ENCODE measurements around the gene TES.
A peak's percentile ranks its signal among the peaks of the same experiment; 100 is the strongest.

Gene TES

DNA sequence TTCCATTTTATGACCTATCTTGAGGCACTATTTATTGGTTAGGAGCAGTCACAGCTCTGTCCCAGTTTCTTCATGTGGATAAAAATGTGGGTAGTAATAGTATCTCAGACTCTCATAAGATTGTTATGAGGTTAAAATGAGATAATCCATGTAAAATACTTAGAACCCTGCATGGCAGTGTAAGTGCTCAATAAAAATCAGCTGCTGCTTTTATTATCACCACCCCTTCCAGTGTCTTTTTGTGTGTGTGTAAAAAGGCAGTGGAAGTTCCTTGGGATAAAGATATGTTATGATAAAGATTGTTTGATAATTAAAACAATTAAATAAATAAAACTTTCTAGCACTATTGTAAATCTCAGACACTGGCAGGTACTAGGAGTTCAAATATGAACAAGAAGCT is 15.5 kb downstream of the TES start:
- no peak overlapping the region for H3K27ac ChIP-seq (ENCODE audit: low read length)
- H3K9ac ChIP-seq (ENCODE audit: low read length), result no peak overlapping the region

GRCh38 chr7:116226664-116227063 is 16.3 kb downstream of the TES start:
- no peak overlapping the region for H3K4me3 ChIP-seq (ENCODE audit: low read length)
- H3K27ac ChIP-seq (ENCODE audit: low read length), result no peak overlapping the region
- H3K36me3 ChIP-seq (ENCODE audit: control insufficient read depth, low read depth, low read length), result no peaks in the 10 kb centered on the region
- H3K4me1 ChIP-seq (ENCODE audit: control insufficient read depth, low read depth, low read length), result peaks cover 7% of the 10 kb centered on the region
- H3K9me3 ChIP-seq (ENCODE audit: control insufficient read depth, low read depth, low read length), result no peaks in the 10 kb centered on the region
- no peak overlapping the region for H3K9ac ChIP-seq (ENCODE audit: low read length)
- no peaks in the 10 kb centered on the region for H3K27me3 ChIP-seq (ENCODE audit: control insufficient read depth, insufficient read depth, low read length)

More for the DNA sequence above, 15.5 kb downstream of the TES start:
- Histone ChIP-seq H3K27me3 (ENCODE audit: control insufficient read depth, insufficient read depth, low read length) (no peaks in the 10 kb centered on the region), H3K36me3 (ENCODE audit: control insufficient read depth, low read depth, low read length) (no peaks in the 10 kb centered on the region), H3K9me3 (ENCODE audit: control insufficient read depth, low read depth, low read length) (no peaks in the 10 kb centered on the region), H3K4me3 (ENCODE audit: low read length) (no peak overlapping the region), H3K4me1 (ENCODE audit: control insufficient read depth, low read depth, low read length) (peaks cover 6% of the 10 kb centered on the region)

GRCh38 chr7:116227678-116228239 is 17.4 kb downstream of the TES start:
- H3K27me3 ChIP-seq (ENCODE audit: control insufficient read depth, insufficient read depth, low read length), result no peaks in the 10 kb centered on the region
- H3K27ac ChIP-seq (ENCODE audit: low read length), result no peak overlapping the region
- peaks cover 15% of the 10 kb centered on the region for H3K4me1 ChIP-seq (ENCODE audit: control insufficient read depth, low read depth, low read length)
- H3K36me3 ChIP-seq (ENCODE audit: control insufficient read depth, low read depth, low read length), result no peaks in the 10 kb centered on the region
- no peak overlapping the region for H3K9ac ChIP-seq (ENCODE audit: low read length)
- H3K4me3 ChIP-seq (ENCODE audit: low read length), result no peak overlapping the region
- H3K9me3 ChIP-seq (ENCODE audit: control insufficient read depth, low read depth, low read length), result no peaks in the 10 kb centered on the region

DNA sequence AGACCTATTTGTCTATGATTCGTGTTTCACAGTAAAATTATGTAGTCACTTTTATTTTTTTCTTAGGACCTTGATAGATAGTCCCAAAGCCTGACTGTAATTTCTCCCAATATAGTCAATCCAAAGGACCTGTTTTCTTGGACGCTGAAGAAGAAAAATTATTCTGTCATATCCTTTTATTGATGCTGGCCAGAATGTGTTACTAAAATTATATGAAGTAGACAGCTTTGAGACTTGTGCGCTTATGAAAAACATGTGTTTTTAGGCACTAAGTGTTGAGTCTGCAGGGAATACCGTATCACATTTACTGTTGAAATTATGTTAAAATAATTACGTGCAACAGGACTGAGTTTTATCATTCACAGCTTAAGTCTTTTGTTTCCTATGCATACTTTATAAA is 17.9 kb downstream of the TES start:
- no peaks in the 10 kb centered on the region for H3K36me3 ChIP-seq (ENCODE audit: control insufficient read depth, low read depth, low read length)
- no peaks in the 10 kb centered on the region for H3K27me3 ChIP-seq (ENCODE audit: control insufficient read depth, insufficient read depth, low read length)
- peaks cover 15% of the 10 kb centered on the region for H3K4me1 ChIP-seq (ENCODE audit: control insufficient read depth, low read depth, low read length)
- no peaks in the 10 kb centered on the region for H3K9me3 ChIP-seq (ENCODE audit: control insufficient read depth, low read depth, low read length)
- no peak overlapping the region for H3K4me3 ChIP-seq (ENCODE audit: low read length)
- no peak overlapping the region for H3K9ac ChIP-seq (ENCODE audit: low read length)
- H3K27ac ChIP-seq (ENCODE audit: low read length), result no peak overlapping the region

GRCh38 chr7:116229366-116229765 is 19.0 kb downstream of the TES start:
- peaks cover 15% of the 10 kb centered on the region for H3K4me1 ChIP-seq (ENCODE audit: control insufficient read depth, low read depth, low read length)
- no peaks in the 10 kb centered on the region for H3K36me3 ChIP-seq (ENCODE audit: control insufficient read depth, low read depth, low read length)
- no peaks in the 10 kb centered on the region for H3K9me3 ChIP-seq (ENCODE audit: control insufficient read depth, low read depth, low read length)
- no peaks in the 10 kb centered on the region for H3K27me3 ChIP-seq (ENCODE audit: control insufficient read depth, insufficient read depth, low read length)
- no peak overlapping the region for H3K9ac ChIP-seq (ENCODE audit: low read length)
- no peak overlapping the region for H3K4me3 ChIP-seq (ENCODE audit: low read length)
- no peak overlapping the region for H3K27ac ChIP-seq (ENCODE audit: low read length)

GRCh38 chr7:116230191-116231005 is 20.1 kb downstream of the TES start:
- H3K27ac ChIP-seq (ENCODE audit: low read length), result no peak overlapping the region
- H3K4me1 ChIP-seq (ENCODE audit: control insufficient read depth, low read depth, low read length), result peaks cover 15% of the 10 kb centered on the region
- no peak overlapping the region for H3K9ac ChIP-seq (ENCODE audit: low read length)
- H3K36me3 ChIP-seq (ENCODE audit: control insufficient read depth, low read depth, low read length), result no peaks in the 10 kb centered on the region
- no peaks in the 10 kb centered on the region for H3K27me3 ChIP-seq (ENCODE audit: control insufficient read depth, insufficient read depth, low read length)
- no peak overlapping the region for H3K4me3 ChIP-seq (ENCODE audit: low read length)
- no peaks in the 10 kb centered on the region for H3K9me3 ChIP-seq (ENCODE audit: control insufficient read depth, low read depth, low read length)

GRCh38 chr7:116231543-116231942 is 21.2 kb downstream of the TES start:
- H3K9me3 ChIP-seq (ENCODE audit: control insufficient read depth, low read depth, low read length), result no peaks in the 10 kb centered on the region
- H3K27me3 ChIP-seq (ENCODE audit: control insufficient read depth, insufficient read depth, low read length), result no peaks in the 10 kb centered on the region
- no peaks in the 10 kb centered on the region for H3K36me3 ChIP-seq (ENCODE audit: control insufficient read depth, low read depth, low read length)
- no peak overlapping the region for H3K4me3 ChIP-seq (ENCODE audit: low read length)
- H3K9ac ChIP-seq (ENCODE audit: low read length), result no peak overlapping the region
- H3K27ac ChIP-seq (ENCODE audit: low read length), result no peak overlapping the region
- peaks cover 15% of the 10 kb centered on the region for H3K4me1 ChIP-seq (ENCODE audit: control insufficient read depth, low read depth, low read length)

DNA sequence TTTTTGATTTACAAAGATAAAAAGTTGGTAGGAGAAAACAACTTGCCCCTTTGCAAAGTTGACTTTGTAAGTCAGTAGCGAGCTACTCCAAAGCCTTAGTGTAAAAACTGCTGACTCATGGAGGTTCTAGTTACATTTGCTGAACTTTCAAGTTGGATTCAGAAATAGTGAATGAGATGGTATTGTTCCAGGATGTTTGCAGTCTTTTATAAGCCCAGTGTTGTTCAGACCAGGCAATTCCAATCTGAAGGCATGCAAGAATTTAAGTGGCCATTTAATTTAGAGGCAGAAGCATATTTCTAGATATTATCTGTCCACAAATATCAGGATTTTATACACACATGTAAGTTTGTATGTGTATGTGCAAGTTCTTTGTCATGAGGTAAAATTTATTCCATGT is 21.6 kb downstream of the TES start:
- Histone ChIP-seq H3K9me3 (ENCODE audit: control insufficient read depth, low read depth, low read length) (no peaks in the 10 kb centered on the region), H3K36me3 (ENCODE audit: control insufficient read depth, low read depth, low read length) (no peaks in the 10 kb centered on the region), H3K9ac (ENCODE audit: low read length) (no peak overlapping the region), H3K27ac (ENCODE audit: low read length) (peak overlapping the region; percentile 31), H3K27me3 (ENCODE audit: control insufficient read depth, insufficient read depth, low read length) (no peaks in the 10 kb centered on the region), H3K4me3 (ENCODE audit: low read length) (no peak overlapping the region), H3K4me1 (ENCODE audit: control insufficient read depth, low read depth, low read length) (peaks cover 15% of the 10 kb centered on the region)

- Histone ChIP-seq H3K4me1 (ENCODE audit: control insufficient read depth, low read depth, low read length) (peaks cover 15% of the 10 kb centered on the region), H3K27ac (ENCODE audit: low read length) (peak overlapping the region; percentile 31), H3K27me3 (ENCODE audit: control insufficient read depth, insufficient read depth, low read length) (no peaks in the 10 kb centered on the region), H3K36me3 (ENCODE audit: control insufficient read depth, low read depth, low read length) (no peaks in the 10 kb centered on the region), H3K9ac (ENCODE audit: low read length) (no peak overlapping the region), H3K9me3 (ENCODE audit: control insufficient read depth, low read depth, low read length) (no peaks in the 10 kb centered on the region), H3K4me3 (ENCODE audit: low read length) (no peak overlapping the region)
Measured at GRCh38 chr7:116232350-116232749, 22.0 kb downstream of the TES start.

GRCh38 chr7:116232920-116233319 is 22.6 kb downstream of the TES start:
- H3K9ac ChIP-seq (ENCODE audit: low read length), result no peak overlapping the region
- no peak overlapping the region for H3K27ac ChIP-seq (ENCODE audit: low read length)
- no peaks in the 10 kb centered on the region for H3K36me3 ChIP-seq (ENCODE audit: control insufficient read depth, low read depth, low read length)
- peaks cover 15% of the 10 kb centered on the region for H3K4me1 ChIP-seq (ENCODE audit: control insufficient read depth, low read depth, low read length)
- H3K27me3 ChIP-seq (ENCODE audit: control insufficient read depth, insufficient read depth, low read length), result no peaks in the 10 kb centered on the region
- H3K9me3 ChIP-seq (ENCODE audit: control insufficient read depth, low read depth, low read length), result no peaks in the 10 kb centered on the region
- no peak overlapping the region for H3K4me3 ChIP-seq (ENCODE audit: low read length)

GRCh38 chr7:116234517-116235200 is 24.3 kb downstream of the TES start:
- H3K4me1 ChIP-seq (ENCODE audit: control insufficient read depth, low read depth, low read length), result peaks cover 15% of the 10 kb centered on the region
- H3K27ac ChIP-seq (ENCODE audit: low read length), result no peak overlapping the region
- no peak overlapping the region for H3K9ac ChIP-seq (ENCODE audit: low read length)

More at GRCh38 chr7:116234517-116235200, 24.3 kb downstream of the TES start:
- Histone ChIP-seq H3K36me3 (ENCODE audit: control insufficient read depth, low read depth, low read length) (no peaks in the 10 kb centered on the region), H3K4me3 (ENCODE audit: low read length) (no peak overlapping the region), H3K27me3 (ENCODE audit: control insufficient read depth, insufficient read depth, low read length) (no peaks in the 10 kb centered on the region), H3K9me3 (ENCODE audit: control insufficient read depth, low read depth, low read length) (no peaks in the 10 kb centered on the region)

Measured in iPS-18a (cell line).